Naive B cell (primary cell): Measurements from ENCODE around the gene HARBI1. TPM values are rescaled to one million over a fixed set of nuclear protein-coding genes. Genes with fewer than 3 reads are reported as not detected.

Experiments
- ATAC-seq, 2 donors: fragments of 150-1000 bp; cut with Tn5 transposase; 2 replicates each; pipeline ENCODE4 v1.10.0; 2021; ENCODE audit warnings: low read depth in 2 of 2, mild to moderate bottlenecking in 2 of 2, moderate library complexity in 2 of 2
- DNase-seq: peaks from one replicate; pipeline ENCODE4 v3.0.0; 2022
- H3K27ac Mint-ChIP-seq, 6 donors: one replicate each; pipeline ENCODE4 v1.8.0; 2020 to 2022; ENCODE audit warnings: mild to moderate bottlenecking in 6 of 6, mixed read lengths in 6 of 6, moderate library complexity in 5 of 6, inconsistent platforms in 2 of 6
- H3K27me3 Mint-ChIP-seq, 3 donors: one replicate each; pipeline ENCODE4 v1.8.0; 2021 to 2022; ENCODE audit warnings: mixed read lengths in 3 of 3, mild to moderate bottlenecking in 1 of 3
- H3K36me3 Mint-ChIP-seq, 2 donors: one replicate each; pipeline ENCODE4 v1.8.0; 2020 to 2022; ENCODE audit warnings: mixed read lengths in 2 of 2, inconsistent platforms in 1 of 2, mild to moderate bottlenecking in 1 of 2
- H3K4me1 Mint-ChIP-seq, 3 donors: one replicate each; pipeline ENCODE4 v1.8.0; 2020 to 2022; ENCODE audit warnings: mixed read lengths in 3 of 3, inconsistent platforms in 1 of 3, mild to moderate bottlenecking in 1 of 3, moderate library complexity in 1 of 3
- H3K4me3 Mint-ChIP-seq, 8 donors: one replicate each; pipeline ENCODE4 v1.8.0; 2020 to 2022; ENCODE audit warnings: mild to moderate bottlenecking in 8 of 8, mixed read lengths in 8 of 8, moderate library complexity in 8 of 8, inconsistent platforms in 2 of 8
- H3K9me3 Mint-ChIP-seq, 7 donors: one replicate each; pipeline ENCODE4 v1.8.0; 2020 to 2022; ENCODE audit warnings: mixed read lengths in 7 of 7, mild to moderate bottlenecking in 5 of 7, inconsistent platforms in 2 of 7, moderate library complexity in 1 of 7
- polyA plus RNA-seq, 6 donors: library from polyadenylated mRNA; unstranded; fragments of 300-500 nt; fragmentation: Illumina TruSeq; gene quantifications; one replicate each; pipeline ENCODE4 v1.2.3, GENCODE V29; 2021; ENCODE audit warnings: low read depth in 6 of 6

HARBI1 gene, protein sequence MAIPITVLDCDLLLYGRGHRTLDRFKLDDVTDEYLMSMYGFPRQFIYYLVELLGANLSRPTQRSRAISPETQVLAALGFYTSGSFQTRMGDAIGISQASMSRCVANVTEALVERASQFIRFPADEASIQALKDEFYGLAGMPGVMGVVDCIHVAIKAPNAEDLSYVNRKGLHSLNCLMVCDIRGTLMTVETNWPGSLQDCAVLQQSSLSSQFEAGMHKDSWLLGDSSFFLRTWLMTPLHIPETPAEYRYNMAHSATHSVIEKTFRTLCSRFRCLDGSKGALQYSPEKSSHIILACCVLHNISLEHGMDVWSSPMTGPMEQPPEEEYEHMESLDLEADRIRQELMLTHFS
- polyA plus RNA-seq: 10 to 100 TPM in 4 of 6 donors, 1 to 10 TPM in 2; 8.7 to 14.7 (median 11.8) TPM

DNA sequence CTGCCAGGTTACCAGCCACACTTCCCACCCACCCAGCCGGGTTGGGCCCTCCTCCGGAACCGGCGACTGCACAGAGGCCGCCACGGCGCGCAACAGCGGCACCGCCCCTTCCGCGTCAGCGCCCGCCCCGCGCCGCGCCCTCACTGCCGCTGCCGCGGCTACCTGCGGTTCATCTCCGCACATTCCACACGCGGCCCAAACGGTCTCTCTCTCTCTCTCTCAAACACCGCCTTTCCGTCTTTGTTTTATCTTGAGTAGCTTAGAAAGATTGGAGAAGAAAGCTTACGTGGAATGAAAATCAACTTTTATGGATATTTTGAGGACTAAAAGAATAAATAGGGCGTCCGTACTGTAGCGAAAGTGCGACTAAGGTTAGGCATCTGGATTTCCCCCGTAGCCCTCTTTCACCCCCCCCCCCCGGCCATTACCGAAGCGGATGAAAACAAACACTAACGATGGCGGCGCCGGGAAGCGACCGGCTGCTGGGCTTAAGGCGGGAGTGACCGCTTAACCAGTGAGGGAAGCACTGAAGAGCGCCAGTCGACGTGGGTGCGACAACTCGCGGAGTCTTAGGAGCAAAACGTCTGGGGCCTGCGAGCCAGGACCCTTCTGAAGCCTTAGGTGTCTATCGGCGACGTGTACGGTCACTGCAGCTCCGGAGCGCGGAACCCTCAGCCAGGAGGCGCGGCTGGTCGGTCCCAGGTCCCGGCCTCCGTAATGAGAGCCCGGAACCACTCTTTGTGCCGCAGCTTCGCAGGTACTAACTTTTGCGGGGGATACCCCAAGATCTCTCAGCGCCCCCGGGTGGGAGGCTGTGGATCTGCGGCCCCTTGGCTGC, at the start of gene HARBI1, which contains the start of gene ATG13:
TSS of gene HARBI1 (minus strand) at position 94 of the 838 bp plus-strand sequence. CDS start 990 bp downstream, outside the sequence.
TSS of gene ATG13 (plus strand) at position 420 of the 838 bp plus-strand sequence. CDS start 26,739 bp downstream, outside the sequence.
- Mint-ChIP-seq H3K27me3 (no peaks in the 10 kb centered on the region), H3K9me3 (no peaks in the 10 kb centered on the region), H3K4me3 (peak within 1 kb of the TSS; percentile 92 to 99 (median 98)), H3K27ac (peak within 1 kb of the TSS; percentile 99 to 100 (median 99)), H3K36me3 (peaks cover 0 to 5% of the 10 kb centered on the region in 2 donors), H3K4me1 (peaks cover 26 to 47% (median 28%) of the 10 kb centered on the region in 3 donors)
- ATAC-seq (peak; percentile 91 to 94), DNase-seq (peak; percentile 94)

DNA sequence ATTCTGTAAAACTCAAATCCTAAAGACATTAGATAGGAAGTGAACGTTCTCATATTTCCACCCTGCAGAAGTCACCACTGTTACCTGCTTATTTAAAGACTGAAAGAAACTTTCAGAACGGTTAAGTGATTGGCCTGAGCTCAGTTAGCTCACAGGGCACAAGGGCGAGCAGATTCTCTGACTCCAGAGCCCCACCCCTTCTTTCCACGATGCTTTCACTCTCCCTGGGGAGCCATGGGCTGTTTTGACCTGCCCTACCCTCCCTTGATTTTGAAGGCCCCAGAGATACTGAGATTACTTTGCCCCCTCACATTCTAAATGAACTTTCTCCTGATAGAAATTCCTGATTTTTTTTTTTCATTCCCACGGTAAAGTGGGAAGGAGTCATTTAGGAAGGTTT, 49.5 kb upstream of the HARBI1 start:
- Mint-ChIP-seq H3K4me3 (no peak overlapping the region), H3K4me1 (peaks cover 0 to 4% (median 0%) of the 10 kb centered on the region in 3 donors), H3K9me3 (no peaks in the 10 kb centered on the region), H3K27me3 (no peaks in the 10 kb centered on the region), H3K27ac (peak overlapping the region in 2 of 6 donors; percentile 51 to 59), H3K36me3 (peaks cover 18 to 28% of the 10 kb centered on the region in 2 donors)
- DNase-seq (no peak), ATAC-seq (no peak)

DNA sequence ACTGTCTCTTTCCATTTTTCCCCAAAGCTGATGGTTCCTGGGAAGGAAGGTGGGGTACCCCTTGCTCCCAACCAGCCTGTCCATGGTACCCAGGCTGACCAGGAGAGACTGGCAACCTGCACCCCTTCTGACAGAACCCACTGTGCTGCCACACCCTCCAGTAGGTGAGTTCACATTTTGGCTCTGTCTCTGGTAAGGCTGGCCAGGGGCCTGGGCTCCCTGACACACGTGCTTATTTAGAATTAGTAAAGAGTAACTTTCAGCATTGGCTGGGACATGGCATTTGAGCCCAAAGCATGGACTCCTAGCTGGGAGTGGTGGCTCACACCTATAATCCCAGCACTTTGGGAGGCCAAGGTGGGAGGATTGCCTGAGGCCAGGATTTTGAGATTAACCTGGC, 48.3 kb upstream of the HARBI1 start:
- no peak overlapping the region for H3K4me3 Mint-ChIP-seq
- no peak for DNase-seq
- no peaks in the 10 kb centered on the region for H3K9me3 Mint-ChIP-seq
- H3K27ac Mint-ChIP-seq: peak overlapping the region in 1 of 6 donors; percentile 39
- H3K36me3 Mint-ChIP-seq: peaks cover 18 to 28% of the 10 kb centered on the region in 2 donors
- no peak for ATAC-seq
- H3K27me3 Mint-ChIP-seq: no peaks in the 10 kb centered on the region
- H3K4me1 Mint-ChIP-seq: peaks cover 0 to 4% (median 0%) of the 10 kb centered on the region in 3 donors

DNA sequence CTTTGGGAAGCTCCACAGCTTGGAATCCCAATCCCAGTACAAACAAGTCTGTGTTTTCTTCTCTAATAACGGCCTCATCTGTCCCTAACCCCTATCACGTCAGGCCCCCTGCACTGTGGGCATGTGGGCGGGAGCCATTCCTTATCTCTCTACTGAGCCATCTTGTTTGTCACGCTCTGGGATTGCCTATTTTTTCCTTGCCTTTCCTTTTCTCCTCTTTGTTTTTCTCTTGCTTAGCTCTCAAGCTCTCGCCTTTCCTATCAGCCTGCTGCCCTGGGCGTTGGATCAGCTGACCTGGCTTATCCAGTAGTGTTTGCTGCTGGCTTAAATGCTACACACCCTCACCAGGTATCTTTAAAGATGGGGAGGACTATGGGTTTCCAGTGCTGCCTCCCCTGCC, 47.6 kb upstream of the HARBI1 start:
- Mint-ChIP-seq H3K4me1 (peaks cover 0 to 4% (median 0%) of the 10 kb centered on the region in 3 donors), H3K27me3 (no peaks in the 10 kb centered on the region), H3K36me3 (peaks cover 21 to 25% of the 10 kb centered on the region in 2 donors), H3K9me3 (no peaks in the 10 kb centered on the region), H3K27ac (peak overlapping the region in 2 of 6 donors; percentile 39 to 69), H3K4me3 (no peak overlapping the region)
- ATAC-seq (no peak), DNase-seq (no peak)

DNA sequence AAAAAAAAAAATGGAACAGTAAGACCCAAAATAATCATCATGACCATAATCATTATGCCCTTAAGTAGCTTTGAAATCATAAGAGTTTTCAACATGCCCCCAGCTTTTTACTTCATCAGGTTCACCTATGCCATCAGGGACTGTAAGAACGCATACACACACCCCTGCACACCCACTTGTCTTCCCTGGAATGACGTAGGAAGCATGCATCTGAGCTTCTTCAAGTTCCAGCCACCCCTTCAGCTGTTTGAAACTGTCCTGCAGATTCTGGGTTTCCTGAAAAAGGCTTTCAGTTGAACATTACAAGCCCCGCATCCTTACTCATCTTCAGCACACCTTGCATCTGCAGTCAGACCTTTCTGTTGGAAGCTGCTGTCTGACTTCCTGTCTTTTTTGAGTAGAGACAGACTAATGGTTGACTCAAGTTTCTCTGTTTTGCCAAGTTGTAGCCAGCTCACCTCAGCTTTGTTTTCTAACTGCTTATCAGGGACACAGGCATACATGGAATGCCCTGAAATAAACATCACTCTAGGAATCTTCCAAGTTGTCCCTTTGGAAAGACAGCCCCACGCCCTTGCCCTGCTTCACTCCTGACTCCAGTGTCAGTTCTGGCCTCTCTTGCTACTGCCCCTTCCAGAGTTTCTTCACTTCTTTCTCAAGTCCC, 46.4 kb upstream of the HARBI1 start:
- H3K4me1 Mint-ChIP-seq: peaks cover 0 to 4% (median 0%) of the 10 kb centered on the region in 3 donors
- H3K36me3 Mint-ChIP-seq: peaks cover 22 to 23% of the 10 kb centered on the region in 2 donors
- ATAC-seq (no peak), DNase-seq (no peak)
- H3K27me3 Mint-ChIP-seq: no peaks in the 10 kb centered on the region
- no peaks in the 10 kb centered on the region for H3K9me3 Mint-ChIP-seq
- H3K27ac Mint-ChIP-seq: peak overlapping the region in 1 of 6 donors; percentile 66
- H3K4me3 Mint-ChIP-seq: no peak overlapping the region

DNA sequence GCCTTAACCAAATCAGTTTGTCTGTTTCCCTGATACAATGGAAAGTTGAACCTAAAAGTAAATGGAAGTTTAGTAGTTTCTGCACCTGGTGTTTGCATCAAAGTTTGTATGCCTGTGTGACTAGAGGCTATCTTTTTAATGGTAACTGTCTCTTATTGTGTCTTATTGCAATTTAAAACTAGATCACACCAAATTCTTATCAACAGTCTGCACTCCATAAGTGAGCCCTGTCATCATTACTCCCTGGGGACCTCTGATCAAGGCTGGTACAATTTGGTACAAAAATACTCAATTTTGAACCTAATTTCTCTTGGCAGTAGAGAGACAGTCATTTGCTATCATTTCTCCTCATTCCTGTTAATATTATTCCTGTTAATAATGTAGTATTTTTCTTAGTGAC, 45.3 kb upstream of the HARBI1 start:
- Mint-ChIP-seq H3K4me1 (peaks cover 0 to 4% (median 0%) of the 10 kb centered on the region in 3 donors), H3K36me3 (peaks cover 22 to 23% of the 10 kb centered on the region in 2 donors), H3K9me3 (no peaks in the 10 kb centered on the region), H3K27ac (no peak overlapping the region), H3K27me3 (no peaks in the 10 kb centered on the region), H3K4me3 (no peak overlapping the region)
- ATAC-seq (no peak), DNase-seq (no peak)

DNA sequence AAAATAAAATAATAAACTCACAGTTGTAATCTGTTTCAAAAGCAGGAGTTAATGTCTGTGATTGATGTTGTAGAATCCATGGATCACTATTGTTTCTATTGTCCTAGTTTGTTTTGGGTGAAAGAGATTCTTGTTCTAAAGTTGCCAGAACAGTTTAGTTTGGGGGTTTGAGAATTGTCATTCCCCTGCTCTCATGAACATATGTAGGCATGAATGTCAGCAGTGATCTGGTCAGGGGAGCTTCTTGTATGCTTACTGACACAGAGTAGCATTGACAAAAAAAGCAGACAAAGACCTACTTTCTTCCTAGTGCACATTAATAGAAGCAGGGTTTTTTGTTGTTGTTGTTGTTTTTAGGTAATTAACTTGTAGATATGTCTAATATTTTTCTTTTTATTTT, 44.8 kb upstream of the HARBI1 start:
- peaks cover 18 to 26% of the 10 kb centered on the region in 2 donors for H3K36me3 Mint-ChIP-seq
- no peaks in the 10 kb centered on the region for H3K27me3 Mint-ChIP-seq
- ATAC-seq (no peak), DNase-seq (no peak)
- no peaks in the 10 kb centered on the region for H3K9me3 Mint-ChIP-seq
- H3K27ac Mint-ChIP-seq: no peak overlapping the region
- H3K4me1 Mint-ChIP-seq: peaks cover 0 to 2% (median 0%) of the 10 kb centered on the region in 3 donors
- no peak overlapping the region for H3K4me3 Mint-ChIP-seq

DNA sequence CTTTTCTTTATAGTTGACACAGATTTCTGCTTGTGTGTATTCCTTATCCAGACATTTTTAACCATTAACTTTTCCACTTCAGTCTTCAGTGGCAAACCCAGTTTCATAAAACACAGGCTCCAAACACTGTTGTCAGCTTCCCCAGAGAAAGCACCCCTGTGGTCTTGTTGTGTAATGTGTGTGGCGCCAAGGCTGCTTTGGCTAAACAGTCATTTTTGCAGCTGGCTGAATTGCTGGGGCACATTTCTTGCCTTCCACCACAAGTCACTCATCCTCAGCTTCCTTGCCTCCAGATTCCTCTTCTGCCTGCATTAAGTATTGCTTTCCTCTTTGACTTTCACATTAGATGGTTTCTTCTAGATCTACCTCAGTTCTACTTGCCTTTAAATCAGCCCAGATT, 42.9 kb upstream of the HARBI1 start:
- Mint-ChIP-seq H3K4me1 (no peaks in the 10 kb centered on the region), H3K27ac (peak overlapping the region in 2 of 6 donors; percentile 1 to 17), H3K4me3 (no peak overlapping the region), H3K9me3 (no peaks in the 10 kb centered on the region), H3K36me3 (peaks cover 13 to 20% of the 10 kb centered on the region in 2 donors), H3K27me3 (no peaks in the 10 kb centered on the region)
- DNase-seq (no peak), ATAC-seq (no peak)

DNA sequence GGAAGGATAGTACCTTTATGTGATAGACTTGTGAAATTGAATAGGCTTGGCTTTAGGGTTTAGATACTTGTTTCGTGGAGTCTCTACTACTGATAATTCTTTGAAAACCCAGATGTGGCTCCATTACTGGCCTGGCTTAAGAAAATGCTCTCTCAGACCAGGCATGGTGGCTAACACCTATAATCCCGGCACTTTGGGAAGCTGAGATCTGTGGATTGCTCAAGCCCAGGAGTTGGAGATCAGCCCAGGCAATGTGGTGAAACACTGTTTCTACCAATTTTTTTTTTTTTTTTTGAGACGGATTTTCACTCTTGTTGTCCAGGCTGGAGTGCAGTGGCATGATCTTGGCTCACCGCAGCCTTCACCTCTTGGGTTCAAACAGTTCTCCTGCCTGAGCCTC, 41.2 kb upstream of the HARBI1 start:
- H3K36me3 Mint-ChIP-seq: peaks cover 0 to 20% of the 10 kb centered on the region in 2 donors
- H3K4me1 Mint-ChIP-seq: no peaks in the 10 kb centered on the region
- no peak overlapping the region for H3K27ac Mint-ChIP-seq
- no peaks in the 10 kb centered on the region for H3K27me3 Mint-ChIP-seq
- ATAC-seq (no peak), DNase-seq (no peak)
- no peak overlapping the region for H3K4me3 Mint-ChIP-seq
- no peaks in the 10 kb centered on the region for H3K9me3 Mint-ChIP-seq

DNA sequence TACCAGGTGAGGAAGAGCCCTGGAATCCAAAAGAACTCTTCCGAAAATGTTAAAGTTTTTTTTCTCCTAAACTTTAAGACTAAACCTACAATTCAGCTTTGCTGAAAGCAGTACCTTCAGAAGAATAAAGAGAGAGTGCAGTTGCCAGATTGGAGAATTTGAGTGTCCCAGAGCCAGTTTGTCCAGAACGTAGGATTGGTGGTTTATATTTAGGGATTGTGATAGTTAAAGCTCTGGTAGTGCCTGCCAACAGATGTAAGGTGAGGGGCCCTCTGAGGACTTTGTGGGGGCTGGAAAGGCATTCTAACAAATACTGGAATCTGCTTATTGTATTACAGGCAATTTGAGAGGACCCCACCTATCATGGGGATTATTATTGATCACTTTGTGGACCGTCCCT, 40.2 kb upstream of the HARBI1 start:
- Mint-ChIP-seq H3K4me1 (no peaks in the 10 kb centered on the region), H3K27me3 (no peaks in the 10 kb centered on the region), H3K27ac (peak overlapping the region in 1 of 6 donors; percentile 15), H3K36me3 (peaks cover 0 to 20% of the 10 kb centered on the region in 2 donors), H3K9me3 (no peaks in the 10 kb centered on the region), H3K4me3 (no peak overlapping the region)
- no peak for DNase-seq
- no peak for ATAC-seq

DNA sequence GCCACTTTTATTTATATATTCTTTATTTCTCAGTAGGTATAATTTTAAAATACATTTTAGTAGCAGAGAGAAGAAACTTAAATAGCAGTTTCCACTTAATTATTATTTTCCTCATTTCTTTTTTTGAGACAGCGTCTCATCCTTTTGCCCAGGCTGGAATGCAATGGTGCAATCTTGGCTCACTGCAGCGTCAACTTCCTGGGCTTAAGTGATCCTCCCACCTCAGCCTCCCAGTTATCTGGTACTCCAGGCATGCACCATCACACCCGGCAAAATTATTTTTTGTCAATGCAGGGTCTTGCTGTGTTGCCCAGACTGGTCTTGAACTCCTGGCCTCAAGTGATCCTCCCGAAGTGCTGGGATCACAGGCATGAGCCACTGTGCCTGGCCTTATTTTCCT, 38.6 kb upstream of the HARBI1 start:
- Mint-ChIP-seq H3K27ac (no peak overlapping the region), H3K4me3 (no peak overlapping the region), H3K9me3 (no peaks in the 10 kb centered on the region), H3K36me3 (peaks cover 9 to 27% of the 10 kb centered on the region in 2 donors), H3K4me1 (peaks cover 0 to 3% (median 0%) of the 10 kb centered on the region in 3 donors), H3K27me3 (no peaks in the 10 kb centered on the region)
- ATAC-seq (no peak), DNase-seq (no peak)

DNA sequence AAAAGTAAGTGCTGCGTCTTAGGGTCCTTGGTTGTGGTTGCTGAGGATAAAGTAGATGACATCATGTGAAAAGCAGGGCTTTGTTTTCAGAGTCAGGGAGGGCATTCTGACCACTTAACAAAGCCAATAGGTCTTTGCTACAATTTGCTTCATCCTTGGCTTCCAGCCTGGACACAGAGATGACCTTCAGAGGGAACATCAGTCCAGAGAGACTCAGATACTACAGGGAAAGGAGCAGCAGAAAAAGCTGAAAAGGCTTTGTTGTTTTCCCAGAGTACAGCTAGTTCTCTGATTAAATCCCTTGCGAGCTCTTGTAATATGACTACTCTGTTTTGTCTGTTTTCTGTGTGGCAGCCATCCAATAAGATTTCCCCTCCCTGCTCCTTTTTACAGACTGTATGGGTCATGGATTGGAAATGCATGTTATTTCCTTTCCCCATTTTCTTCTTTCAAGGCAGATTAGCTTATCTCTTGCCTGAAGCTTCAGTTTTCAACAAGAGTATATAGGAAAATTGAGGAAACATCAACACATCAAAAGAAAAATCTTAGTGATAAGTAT, 32.2 kb upstream of the HARBI1 start:
- no peaks in the 10 kb centered on the region for H3K9me3 Mint-ChIP-seq
- H3K4me1 Mint-ChIP-seq: peaks cover 0 to 3% (median 0%) of the 10 kb centered on the region in 3 donors
- peaks cover 14 to 16% of the 10 kb centered on the region in 2 donors for H3K36me3 Mint-ChIP-seq
- ATAC-seq (no peak), DNase-seq (no peak)
- no peaks in the 10 kb centered on the region for H3K27me3 Mint-ChIP-seq
- no peak overlapping the region for H3K27ac Mint-ChIP-seq
- no peak overlapping the region for H3K4me3 Mint-ChIP-seq

DNA sequence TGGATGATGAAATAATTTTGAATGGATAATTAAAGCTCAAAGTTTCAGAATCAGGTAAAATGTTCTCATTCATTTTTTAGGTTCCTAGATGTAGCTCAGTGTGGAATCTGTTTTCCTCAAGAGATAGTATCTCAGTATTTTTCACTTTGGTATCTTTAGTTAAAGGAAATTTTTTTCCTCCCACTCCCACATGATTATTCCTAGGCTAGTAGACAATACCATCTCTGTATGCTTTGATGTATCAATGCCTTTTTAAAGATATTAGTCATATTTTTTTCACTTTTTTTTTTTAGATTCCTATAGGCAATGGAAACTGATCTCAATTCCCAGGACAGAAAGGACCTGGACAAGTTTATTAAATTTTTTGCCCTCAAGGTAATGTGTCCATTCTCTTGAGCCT, 27.0 kb upstream of the HARBI1 start:
- Mint-ChIP-seq H3K9me3 (peaks cover 0 to 1% (median 0%) of the 10 kb centered on the region in 7 donors), H3K27me3 (no peaks in the 10 kb centered on the region), H3K27ac (no peak overlapping the region), H3K36me3 (peaks cover 7 to 27% of the 10 kb centered on the region in 2 donors), H3K4me1 (peaks cover 0 to 4% (median 3%) of the 10 kb centered on the region in 3 donors), H3K4me3 (no peak overlapping the region)
- DNase-seq: no peak
- no peak for ATAC-seq
